Tibial nerve (tissue), 3 donors: ENCODE data around the gene TBC1D24.

Source experiments
- POLR2A ChIP-seq, 2 donors: fragments of 450-650 bp; IDR thresholded peaks; one replicate each; pipeline ENCODE4 v1.6.1; 2017; ENCODE audit warnings: antibody characterized with exemption in 2 of 2, mild to moderate bottlenecking in 2 of 2, moderate library complexity in 2 of 2
- TF ChIP-seq, protein P1 (sequence below), 5 experiments: fragments of 200-600 bp in 3 of 5; fragments of 450-650 bp in 2 of 5; sonication (generic) in 3 of 5; IDR thresholded peaks; one replicate each; pipeline ENCODE4 v1.5.1; 2016 to 2019; ENCODE audit warnings: antibody characterized with exemption in 5 of 5, mild to moderate bottlenecking in 3 of 5, moderate library complexity in 2 of 5

DNA sequence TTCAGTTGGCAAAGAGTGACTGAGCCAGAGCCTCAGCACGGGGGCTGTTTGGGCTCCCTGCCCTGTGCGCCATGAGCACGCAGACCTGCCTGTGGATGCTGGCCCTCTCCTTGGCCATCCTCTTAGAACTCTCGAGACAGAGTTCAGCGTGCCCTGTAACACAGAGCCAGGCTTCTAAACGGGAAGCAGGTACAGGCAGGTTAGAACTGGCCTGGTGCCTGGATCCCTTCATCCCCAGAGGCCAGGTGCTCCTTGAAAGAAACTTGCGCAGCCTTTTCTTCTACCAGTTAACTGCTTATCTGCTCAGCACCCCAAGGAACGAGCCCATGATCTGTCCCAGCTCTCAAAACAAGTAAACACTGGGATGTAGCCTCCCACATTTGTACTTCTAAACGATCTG is 38.8 kb upstream of the TBC1D24 start:
- TF ChIP-seq, protein P1, sequence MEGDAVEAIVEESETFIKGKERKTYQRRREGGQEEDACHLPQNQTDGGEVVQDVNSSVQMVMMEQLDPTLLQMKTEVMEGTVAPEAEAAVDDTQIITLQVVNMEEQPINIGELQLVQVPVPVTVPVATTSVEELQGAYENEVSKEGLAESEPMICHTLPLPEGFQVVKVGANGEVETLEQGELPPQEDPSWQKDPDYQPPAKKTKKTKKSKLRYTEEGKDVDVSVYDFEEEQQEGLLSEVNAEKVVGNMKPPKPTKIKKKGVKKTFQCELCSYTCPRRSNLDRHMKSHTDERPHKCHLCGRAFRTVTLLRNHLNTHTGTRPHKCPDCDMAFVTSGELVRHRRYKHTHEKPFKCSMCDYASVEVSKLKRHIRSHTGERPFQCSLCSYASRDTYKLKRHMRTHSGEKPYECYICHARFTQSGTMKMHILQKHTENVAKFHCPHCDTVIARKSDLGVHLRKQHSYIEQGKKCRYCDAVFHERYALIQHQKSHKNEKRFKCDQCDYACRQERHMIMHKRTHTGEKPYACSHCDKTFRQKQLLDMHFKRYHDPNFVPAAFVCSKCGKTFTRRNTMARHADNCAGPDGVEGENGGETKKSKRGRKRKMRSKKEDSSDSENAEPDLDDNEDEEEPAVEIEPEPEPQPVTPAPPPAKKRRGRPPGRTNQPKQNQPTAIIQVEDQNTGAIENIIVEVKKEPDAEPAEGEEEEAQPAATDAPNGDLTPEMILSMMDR (IDR thresholded peaks at IDR 0.05): no peak
- no peak for TF ChIP-seq POLR2A (IDR thresholded peaks at IDR 0.05)
